ELR (cell line): Measurements from ENCODE around the gene PIEZO2.

Experiments
- DNase-seq: peaks from one replicate; pipeline ENCODE4 v3.0.0-alpha.2; 2015; ENCODE audit warnings: low read depth

The PIEZO2 gene

GRCh38 chr18:11064727-11065460 is 84.5 kb downstream of the PIEZO2 start:
- no peak for DNase-seq

DNA sequence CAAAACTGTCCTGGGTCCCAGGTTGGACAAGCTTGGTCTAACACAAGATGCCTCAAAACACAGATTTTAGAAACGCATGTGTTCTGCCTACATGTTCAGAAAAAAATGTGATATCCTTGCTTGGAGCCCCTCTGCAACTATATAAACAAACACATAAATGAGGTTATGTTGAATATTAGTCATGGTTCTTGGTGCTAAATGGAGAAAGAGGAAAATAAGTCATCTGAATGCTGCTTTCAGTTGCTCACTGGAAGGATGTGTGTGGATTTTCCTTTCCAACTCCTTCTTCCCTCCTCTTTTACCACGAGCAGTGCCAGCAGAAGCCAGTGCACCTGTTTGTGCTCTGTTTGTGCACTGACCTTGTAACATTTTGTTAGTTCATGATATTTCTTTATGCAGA is 85.3 kb downstream of the PIEZO2 start:
- DNase-seq = peak; percentile 3

- no peak for DNase-seq
Measured at GRCh38 chr18:11055721-11056120, 93.6 kb downstream of the PIEZO2 start.

DNA sequence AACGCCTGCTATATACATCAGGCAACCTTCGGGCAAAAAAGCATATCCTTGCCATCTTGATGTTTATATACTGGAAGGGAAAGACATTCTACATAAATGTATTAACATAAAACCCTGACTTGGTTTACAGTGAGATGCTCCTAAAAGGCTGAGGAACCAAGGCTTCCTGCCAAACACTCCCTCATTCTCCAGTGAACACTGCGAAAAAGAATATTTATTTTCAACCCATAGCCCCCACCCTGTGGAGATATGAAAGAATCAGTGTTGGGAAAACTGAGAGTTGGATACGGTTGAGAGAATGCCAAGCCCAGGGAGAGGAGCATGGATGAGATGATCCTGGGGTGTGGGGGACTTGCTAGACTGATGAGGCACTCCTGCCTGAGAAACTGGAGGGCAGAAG is 94.9 kb downstream of the PIEZO2 start:
- no peak for DNase-seq

DNA sequence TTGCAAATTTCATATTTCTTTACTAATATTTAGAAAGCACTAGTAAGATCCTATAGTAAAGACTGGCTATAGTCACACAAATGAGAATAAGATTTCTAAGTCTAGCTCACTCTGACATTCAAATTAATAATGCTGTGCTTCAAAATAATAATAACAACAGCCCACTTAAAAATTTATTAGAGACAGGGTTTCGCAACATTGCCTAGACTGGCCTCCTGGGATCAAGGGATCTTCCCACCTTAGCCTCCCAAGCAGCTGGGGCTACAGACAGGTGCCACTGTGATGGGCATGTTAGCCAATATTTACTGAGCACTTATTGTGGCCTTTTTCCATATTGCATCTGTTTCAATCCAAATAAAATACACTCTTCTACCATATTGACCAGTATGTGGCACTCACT is 96.1 kb downstream of the PIEZO2 start:
- DNase-seq = no peak

DNA sequence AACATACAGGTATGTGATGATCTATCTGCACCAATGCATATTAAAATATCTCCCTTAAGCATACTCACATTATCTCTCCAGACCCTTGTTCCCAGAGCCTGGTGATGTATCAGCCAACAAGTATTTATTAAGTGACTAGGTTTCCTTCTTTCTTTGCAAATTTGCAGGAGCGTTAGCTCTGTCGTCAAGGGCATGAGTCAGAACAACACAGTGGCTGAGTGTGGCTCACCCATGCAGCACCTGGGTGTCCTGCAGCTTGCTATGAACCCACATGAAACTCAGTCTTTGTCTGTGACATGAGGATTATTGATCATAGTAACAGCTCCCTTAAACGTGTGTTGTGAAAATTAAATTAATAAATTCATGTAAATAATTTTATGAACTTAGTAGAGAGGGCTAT is 96.6 kb downstream of the PIEZO2 start:
- peak; percentile 12 for DNase-seq

- DNase-seq = no peak
Measured at GRCh38 chr18:11051462-11051861, 97.9 kb downstream of the PIEZO2 start.

GRCh38 chr18:11050966-11051365 is 98.4 kb downstream of the PIEZO2 start:
- no peak for DNase-seq

DNA sequence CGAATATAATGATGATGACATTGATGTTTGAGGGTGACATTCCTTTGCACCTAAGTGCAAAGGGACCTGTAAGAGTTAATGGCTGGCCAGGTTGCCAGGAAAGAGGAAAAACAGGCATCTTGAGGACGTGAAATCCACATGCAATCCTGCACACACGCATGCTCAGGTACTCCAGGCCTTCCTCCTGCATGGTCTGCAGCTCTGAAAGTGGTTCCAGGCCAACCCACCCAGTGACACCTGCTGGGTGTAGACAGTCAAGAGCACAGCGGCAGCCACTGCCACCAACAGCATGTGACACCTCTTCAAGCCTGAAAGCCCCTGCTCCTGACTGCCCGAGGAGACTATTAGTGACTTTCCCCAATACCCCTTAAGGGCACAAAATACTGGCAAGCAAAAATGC is 101.6 kb downstream of the PIEZO2 start:
- DNase-seq = no peak

DNA sequence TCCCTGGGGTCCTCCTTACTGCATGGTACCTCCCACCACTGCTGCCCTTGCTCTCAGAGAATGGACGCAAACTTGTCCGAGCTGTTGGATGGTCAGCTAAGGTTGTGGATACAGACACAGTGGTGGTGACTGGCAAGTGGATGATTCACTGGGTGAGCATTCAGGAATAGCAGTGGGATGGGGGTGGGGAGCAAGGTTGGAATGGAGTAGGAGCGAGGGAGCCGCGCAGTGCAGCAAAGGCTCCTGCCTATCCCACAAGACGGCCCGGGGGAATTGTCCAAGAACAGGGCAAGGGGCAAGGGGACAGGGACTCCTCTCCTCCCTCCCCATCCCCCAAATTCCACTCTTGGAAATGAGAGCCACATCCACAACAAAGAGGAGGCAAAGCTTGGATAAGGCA is 102.2 kb downstream of the PIEZO2 start:
- peak; percentile 31 for DNase-seq

DNA sequence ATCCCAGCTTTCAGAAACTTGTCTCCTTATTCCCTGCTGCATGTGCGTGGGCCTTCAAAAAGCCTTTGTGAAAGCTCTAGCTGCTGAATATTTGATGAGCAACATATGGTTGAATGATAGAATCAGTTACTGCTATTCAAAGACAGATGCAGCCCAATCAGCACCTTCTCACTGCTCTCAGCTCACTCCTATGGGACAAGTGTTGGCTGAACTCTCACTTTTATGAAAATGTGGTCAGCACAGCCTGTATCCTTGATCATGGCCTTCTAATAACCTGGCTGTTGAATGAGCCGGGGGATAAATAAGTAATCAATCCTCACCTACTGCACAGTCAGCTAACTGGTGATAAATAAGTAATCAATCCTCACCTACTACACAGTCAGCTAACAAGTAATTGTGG is 103.2 kb downstream of the PIEZO2 start:
- no peak for DNase-seq

- no peak for DNase-seq
Measured at GRCh38 chr18:11043694-11044093, 105.7 kb downstream of the PIEZO2 start.

- peak; percentile 24 for DNase-seq
Measured at GRCh38 chr18:11042247-11042646, 107.1 kb downstream of the PIEZO2 start.

DNA sequence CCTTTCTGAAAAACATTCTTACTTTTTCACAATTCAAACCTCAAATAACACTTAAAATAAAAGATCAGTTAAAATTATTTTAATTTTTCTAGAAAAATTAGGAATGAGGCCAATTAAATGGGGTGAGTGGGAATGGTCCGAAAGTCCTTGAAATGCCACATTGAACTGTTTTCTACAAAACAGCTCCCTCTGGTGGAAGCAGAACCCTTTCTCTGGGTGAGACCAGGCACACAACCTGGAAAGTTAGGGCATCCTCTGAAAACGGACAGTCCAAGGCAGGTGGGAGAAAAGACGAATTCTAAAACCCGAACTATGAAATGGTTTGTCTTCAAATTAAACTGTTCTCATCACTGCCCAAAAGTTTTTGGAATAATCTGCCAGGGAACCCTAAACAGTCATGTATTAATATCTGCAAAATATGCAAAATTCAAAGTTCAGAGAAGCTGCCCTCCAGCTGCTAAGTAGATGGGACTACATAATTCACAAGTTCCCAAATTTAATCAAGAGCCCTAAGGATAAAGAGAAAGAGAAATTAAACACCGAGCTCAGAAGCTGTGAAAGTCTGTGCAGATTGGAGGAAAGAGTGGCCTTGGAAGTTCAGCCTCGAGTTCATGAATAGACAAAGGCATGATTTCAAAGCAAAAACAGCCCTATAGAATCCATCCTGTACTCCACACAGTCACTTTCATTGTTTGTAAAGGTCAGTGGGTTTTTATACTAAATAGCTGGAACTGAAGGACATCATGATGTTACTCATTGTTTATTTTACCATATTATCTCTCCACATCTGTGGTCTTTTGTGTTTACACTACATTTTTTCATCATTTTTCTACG is 108.3 kb downstream of the PIEZO2 start:
- DNase-seq = peak; percentile 44

DNA sequence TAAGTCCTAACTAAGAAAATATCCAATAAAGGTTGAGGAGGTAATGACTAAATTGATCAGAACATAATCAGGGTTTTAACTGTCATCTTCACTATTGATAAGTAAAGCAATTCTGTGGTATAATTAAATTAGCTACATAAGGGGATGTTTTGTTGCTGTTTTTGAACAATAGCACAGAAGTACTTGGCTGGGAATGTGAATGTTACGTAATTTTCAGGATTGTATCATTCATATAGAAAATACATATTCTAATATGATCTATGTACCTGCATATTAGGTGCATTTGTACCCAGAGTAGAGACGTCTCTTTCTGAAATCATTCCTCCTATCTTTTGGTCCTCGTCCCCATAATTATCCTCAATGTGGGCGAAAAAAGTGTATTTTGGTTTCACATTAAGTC is 109.0 kb downstream of the PIEZO2 start:
- no peak for DNase-seq

DNA sequence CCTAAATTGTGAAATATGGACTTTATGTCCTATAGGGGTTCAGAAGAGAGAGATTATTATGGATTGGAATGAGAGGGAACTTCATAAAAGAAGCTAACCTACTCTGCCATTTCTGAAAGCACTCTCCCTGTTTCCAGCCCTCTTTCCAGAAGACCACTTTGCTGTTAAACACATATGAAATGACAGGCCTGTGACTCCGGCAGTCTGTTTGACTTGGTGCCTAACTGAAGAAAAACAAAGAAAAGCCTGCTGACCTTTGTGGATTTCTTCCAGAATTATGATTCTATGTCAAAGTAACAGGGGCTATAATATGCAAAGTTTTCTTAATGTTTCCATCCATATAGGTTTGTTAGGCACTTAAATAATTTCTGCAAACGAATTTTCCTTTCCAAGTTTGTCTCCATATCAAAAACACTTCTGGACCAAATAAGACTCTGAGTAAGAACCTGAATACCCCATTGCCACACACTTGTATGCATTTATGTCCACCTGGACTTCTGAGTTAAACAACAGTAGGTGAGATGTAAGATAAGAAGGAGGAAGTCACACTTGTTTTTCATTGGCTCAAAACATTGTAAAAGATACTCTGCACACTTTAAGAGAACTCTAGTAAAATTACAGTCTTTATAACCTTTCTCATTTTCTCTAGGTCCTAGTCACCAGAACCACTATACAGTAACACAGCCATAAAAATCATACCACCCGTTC is 111.7 kb downstream of the PIEZO2 start:
- DNase-seq = no peak

- DNase-seq = no peak
Measured at GRCh38 chr18:11035814-11036495, 113.4 kb downstream of the PIEZO2 start.

- no peak for DNase-seq
Measured at GRCh38 chr18:11035376-11035775, 114.0 kb downstream of the PIEZO2 start.

DNA sequence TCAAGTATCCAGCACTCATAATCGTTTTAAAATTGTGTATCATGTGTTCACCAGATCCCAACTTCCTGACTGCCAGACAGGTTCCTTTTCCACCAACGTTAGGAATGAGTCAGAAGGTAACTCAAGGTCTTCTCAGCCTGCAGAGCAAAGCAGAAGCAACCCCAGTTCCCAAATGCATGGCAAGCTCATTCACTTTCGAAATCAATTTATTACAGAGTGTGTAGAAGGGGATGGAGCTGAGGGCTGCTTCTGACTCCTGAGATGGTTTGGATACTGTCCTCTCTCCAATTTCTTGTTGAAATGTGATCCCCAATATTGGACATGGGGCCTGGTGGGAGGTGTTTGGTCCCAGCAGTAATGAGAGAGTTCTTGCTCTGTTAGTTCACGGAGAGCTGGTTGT is 114.5 kb downstream of the PIEZO2 start:
- DNase-seq = peak; percentile 10

- DNase-seq = no peak
Measured at GRCh38 chr18:11033503-11033902, 115.9 kb downstream of the PIEZO2 start.

GRCh38 chr18:11031966-11032365 is 117.4 kb downstream of the PIEZO2 start:
- DNase-seq = no peak

DNA sequence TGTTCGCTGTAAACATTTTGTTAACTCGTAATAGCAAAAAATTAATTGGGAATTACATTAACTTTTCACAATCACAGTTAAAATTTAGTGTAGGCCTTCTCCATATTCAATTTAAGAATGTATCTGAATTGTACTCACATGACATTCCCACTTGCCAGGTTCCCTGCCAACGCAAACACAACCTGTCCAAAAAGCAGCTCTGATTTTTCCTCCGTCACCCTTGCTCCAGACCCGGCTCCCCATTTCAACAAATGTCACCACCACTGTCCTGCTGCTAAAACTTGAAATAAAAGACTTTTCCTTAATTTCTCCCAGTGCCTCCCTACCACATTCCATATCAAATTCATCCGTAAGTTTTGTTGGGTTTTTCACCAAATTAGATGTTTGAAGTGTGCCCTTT is 120.3 kb downstream of the PIEZO2 start:
- no peak for DNase-seq
